Mesenchymal stem cell (in vitro differentiated cells and primary cell): ENCODE data around the gene TNNT3.

Experiments
- DNase-seq: peaks from one replicate; pipeline ENCODE4 v3.0.0-alpha.2; 2013
- H2AFZ ChIP-seq: one replicate; pipeline ENCODE4 v1.6.1; 2013; ENCODE audit warnings: low read depth, mild to moderate bottlenecking, control low read depth, inconsistent platforms, low read length, moderate library complexity
- H2AK5ac ChIP-seq: 2 replicates; pipeline ENCODE4 v1.6.1; 2013; ENCODE audit warnings: low read length, moderate library complexity, mild to moderate bottlenecking, inconsistent platforms; ENCODE audit not compliant: severe bottlenecking
- H2BK120ac ChIP-seq: one replicate; pipeline ENCODE4 v1.6.1; 2013; ENCODE audit warnings: low read depth, mild to moderate bottlenecking, inconsistent platforms, low read length, moderate library complexity
- H2BK12ac ChIP-seq, 2 experiments: one replicate each; pipeline ENCODE4 v1.6.1; 2013; ENCODE audit warnings: inconsistent platforms in 2 of 2, low read length in 2 of 2, mild to moderate bottlenecking in 2 of 2, moderate library complexity in 2 of 2, control low read depth in 1 of 2
- H2BK15ac ChIP-seq: one replicate; pipeline ENCODE4 v1.6.1; 2013; ENCODE audit warnings: mild to moderate bottlenecking, low read depth, inconsistent platforms; ENCODE audit not compliant: poor library complexity, severe bottlenecking
- H2BK5ac ChIP-seq: 2 replicates; pipeline ENCODE4 v1.6.1; 2013; ENCODE audit warnings: low read depth, mild to moderate bottlenecking, low read length, control low read depth, inconsistent platforms; ENCODE audit not compliant: poor library complexity, severe bottlenecking
- H3K14ac ChIP-seq, 2 experiments: one replicate each; pipeline ENCODE4 v1.6.1; 2013; ENCODE audit warnings: inconsistent platforms in 2 of 2, low read length in 2 of 2, control low read depth in 1 of 2, mild to moderate bottlenecking in 1 of 2, moderate library complexity in 1 of 2
- H3K18ac ChIP-seq, 2 experiments: one replicate each; pipeline ENCODE4 v1.6.1; 2013; ENCODE audit warnings: inconsistent platforms in 2 of 2, low read length in 2 of 2, control low read depth in 1 of 2, low read depth in 1 of 2, mild to moderate bottlenecking in 1 of 2
- H3K23ac ChIP-seq, 2 experiments: one replicate each; pipeline ENCODE4 v1.6.1; 2013; ENCODE audit warnings: inconsistent platforms in 2 of 2, low read length in 2 of 2, mild to moderate bottlenecking in 2 of 2, moderate library complexity in 2 of 2, control low read depth in 1 of 2
- H3K27ac ChIP-seq: 2 replicates; pipeline ENCODE4 v1.5.1; 2013; ENCODE audit warnings: mild to moderate bottlenecking, moderate library complexity, low read length, control low read depth, inconsistent platforms; ENCODE audit not compliant: poor library complexity, severe bottlenecking
- H3K27me3 ChIP-seq, 2 experiments: 2 replicates each; pipeline versions ENCODE4 v1.6.1 to v1.7.0; 2013; ENCODE audit warnings: low read length in 2 of 2, mild to moderate bottlenecking in 2 of 2, moderate library complexity in 2 of 2, control low read depth in 1 of 2, inconsistent platforms in 1 of 2; ENCODE audit not compliant: control insufficient read depth in 1 of 2, insufficient read depth in 1 of 2
- H3K36me3 ChIP-seq, 2 experiments: 2 replicates each; pipeline versions ENCODE4 v1.6.1 to v1.7.0; 2013; ENCODE audit warnings: low read length in 2 of 2, control low read depth in 1 of 2, inconsistent platforms in 1 of 2, low read depth in 1 of 2, mild to moderate bottlenecking in 1 of 2; ENCODE audit not compliant: insufficient read depth in 2 of 2, control insufficient read depth in 1 of 2
- H3K4ac ChIP-seq, 2 experiments: one replicate each; pipeline ENCODE4 v1.6.1; 2013; ENCODE audit warnings: inconsistent platforms in 2 of 2, low read length in 2 of 2, mild to moderate bottlenecking in 2 of 2, moderate library complexity in 2 of 2, control low read depth in 1 of 2, low read depth in 1 of 2
- H3K4me1 ChIP-seq: 2 replicates; pipeline ENCODE4 v1.6.1; 2013; ENCODE audit warnings: low read depth, low read length, control low read depth; ENCODE audit not compliant: control insufficient read depth, insufficient read depth
- H3K4me2 ChIP-seq: 2 replicates; pipeline ENCODE4 v1.6.1; 2013; ENCODE audit warnings: low read length, mild to moderate bottlenecking, inconsistent platforms; ENCODE audit not compliant: poor library complexity, severe bottlenecking
- H3K4me3 ChIP-seq, 2 experiments: 2 replicates each; pipeline versions ENCODE4 v1.5.1 to v1.7.0; 2013; ENCODE audit warnings: low read length in 2 of 2, mild to moderate bottlenecking in 2 of 2, control low read depth in 1 of 2, low read depth in 1 of 2; ENCODE audit not compliant: insufficient read depth in 1 of 2
- H3K79me1 ChIP-seq: replicated peaks from 2 replicates; pipeline ENCODE4 v1.6.1; 2013; ENCODE audit warnings: mild to moderate bottlenecking, control low read depth, low read length, inconsistent platforms; ENCODE audit not compliant: poor library complexity, severe bottlenecking
- H3K9ac ChIP-seq: 2 replicates; pipeline ENCODE4 v1.7.0; 2013; ENCODE audit warnings: mild to moderate bottlenecking, low read length, moderate library complexity
- H3K9me3 ChIP-seq: 2 replicates; pipeline ENCODE4 v1.7.0; 2013; ENCODE audit warnings: mild to moderate bottlenecking, low read length; ENCODE audit not compliant: control insufficient read depth
- H4K8ac ChIP-seq: one replicate; pipeline ENCODE4 v1.6.1; 2013; ENCODE audit warnings: inconsistent platforms, mild to moderate bottlenecking, low read length, moderate library complexity
- H4K91ac ChIP-seq: one replicate; pipeline ENCODE4 v1.6.1; 2013; ENCODE audit warnings: mild to moderate bottlenecking, low read length, inconsistent platforms
- WGBS: methylation state at CpG from one replicate; pipeline ENCODE4 v1.1.7; 2013; ENCODE audit warnings: mixed read lengths; 5-methylcytosine and 5-hydroxymethylcytosine counted together

The TNNT3 gene

DNA sequence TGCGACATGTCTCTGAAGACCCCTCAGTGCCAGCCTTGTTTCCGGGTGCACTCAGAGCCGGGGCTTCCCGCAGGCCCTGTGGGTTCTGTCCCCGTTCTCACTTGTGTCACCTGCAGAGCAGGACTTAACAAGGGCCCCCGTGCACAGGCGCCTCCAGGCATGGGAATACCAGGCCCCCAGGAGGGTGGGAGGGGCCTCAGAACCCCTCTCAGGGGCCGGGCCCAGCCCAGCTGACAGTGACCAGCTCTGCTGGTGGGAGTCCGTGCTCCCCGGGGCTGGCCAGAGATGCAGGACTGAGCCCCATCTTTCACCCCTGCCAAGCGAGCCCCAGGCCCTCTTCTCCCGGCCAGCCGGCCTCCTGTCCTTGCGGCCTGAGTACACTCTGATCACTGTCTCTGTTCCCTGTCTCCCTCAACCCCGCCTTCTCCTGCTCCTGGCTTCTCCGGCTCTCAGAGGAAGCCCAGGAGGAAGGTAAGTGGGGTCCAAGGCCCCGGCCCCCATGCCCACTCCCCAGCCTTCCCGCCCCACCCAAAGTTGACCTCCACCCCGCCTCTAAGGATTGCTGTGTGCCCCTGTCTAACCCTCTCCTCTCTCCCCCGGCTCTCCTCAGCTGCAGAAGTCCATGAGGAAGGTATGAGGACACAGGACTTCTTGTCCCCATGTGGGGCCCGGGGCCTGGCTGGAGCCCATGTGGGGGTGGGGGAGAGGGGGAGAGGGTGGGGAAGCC, 5.3 kb downstream of the TNNT3 start:
- Histone ChIP-seq H3K4me1 (peaks cover 21% of the 10 kb centered on the region), H3K9ac (no peak overlapping the region), H3K4me3 (no peak overlapping the region), H4K91ac (no peak overlapping the region), H3K27me3 (peaks cover 10 to 32% of the 10 kb centered on the region in 2 experiments), H3K23ac (no peak overlapping the region), H2BK120ac (no peak overlapping the region), H2BK12ac (no peak overlapping the region), H2AK5ac (no peak overlapping the region), H3K18ac (no peak overlapping the region), H2AFZ (no peak overlapping the region), H2BK5ac (no peak overlapping the region), H3K9me3 (no peaks in the 10 kb centered on the region), H4K8ac (no peak overlapping the region), H3K4ac (no peak overlapping the region), H3K36me3 (no peaks in the 10 kb centered on the region), H2BK15ac (no peak overlapping the region), H3K14ac (no peak overlapping the region), H3K79me1 (no peaks in the 10 kb centered on the region), H3K27ac (no peak overlapping the region), H3K4me2 (no peak overlapping the region)
- 79% methylated on average over 21 of the region's 21 CpGs for WGBS
- DNase-seq, result no peak

DNA sequence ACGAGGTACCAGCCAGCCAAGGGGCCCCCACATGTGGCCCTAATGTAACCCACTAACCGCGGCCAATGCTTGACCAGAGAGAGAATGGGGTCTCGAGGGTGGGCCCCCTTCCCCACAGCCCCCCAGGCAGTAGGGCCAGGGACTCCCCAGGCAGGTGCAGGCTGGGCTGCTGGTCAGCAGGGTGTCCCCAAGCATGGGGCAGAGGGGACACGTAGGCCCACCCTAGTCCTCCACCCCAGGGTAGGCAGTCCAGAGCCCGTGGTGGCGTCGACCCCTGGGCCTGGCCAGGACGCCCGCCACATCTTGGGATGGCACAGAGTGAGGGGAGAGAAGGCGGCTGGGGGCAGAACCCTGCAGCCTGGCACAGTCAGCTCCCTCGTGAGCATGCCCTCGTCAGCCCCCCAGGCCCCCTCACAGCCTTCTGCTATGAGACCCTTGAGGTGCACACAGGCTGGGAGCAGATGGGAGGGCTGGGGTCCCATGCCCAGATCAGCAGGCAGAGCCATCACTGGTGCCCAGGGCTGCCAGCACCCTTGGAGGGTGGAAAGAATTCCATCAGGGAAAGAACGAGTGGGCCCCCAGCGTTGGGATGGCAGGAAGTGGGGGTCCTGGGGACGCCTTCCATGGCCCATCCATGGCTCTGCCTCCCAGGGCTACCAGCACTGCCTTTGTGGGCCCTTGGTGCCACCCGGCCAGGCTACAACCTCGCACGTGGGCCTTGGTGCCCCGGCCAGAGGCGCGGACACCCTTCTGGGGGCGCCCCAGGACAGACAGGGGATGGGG, 6.1 kb downstream of the TNNT3 start:
- no peaks in the 10 kb centered on the region for H3K79me1 ChIP-seq
- no peak overlapping the region for H3K4ac ChIP-seq
- H2AK5ac ChIP-seq, result no peak overlapping the region
- no peak overlapping the region for H2BK12ac ChIP-seq
- WGBS, result 94% methylated on average over 22 of the region's 23 CpGs
- H2AFZ ChIP-seq, result no peak overlapping the region
- H3K4me2 ChIP-seq, result no peak overlapping the region
- H2BK5ac ChIP-seq, result no peak overlapping the region
- no peak overlapping the region for H4K8ac ChIP-seq
- no peak overlapping the region for H2BK120ac ChIP-seq
- no peaks in the 10 kb centered on the region for H3K36me3 ChIP-seq
- no peak overlapping the region for H3K4me3 ChIP-seq
- no peak overlapping the region for H3K14ac ChIP-seq
- no peak for DNase-seq
- H3K27me3 ChIP-seq, result peaks cover 18 to 29% of the 10 kb centered on the region in 2 experiments
- no peak overlapping the region for H2BK15ac ChIP-seq
- H3K18ac ChIP-seq, result no peak overlapping the region
- H3K27ac ChIP-seq, result no peak overlapping the region
- peaks cover 21% of the 10 kb centered on the region for H3K4me1 ChIP-seq
- no peak overlapping the region for H3K23ac ChIP-seq
- H3K9ac ChIP-seq, result no peak overlapping the region
- H4K91ac ChIP-seq, result no peak overlapping the region
- H3K9me3 ChIP-seq, result no peaks in the 10 kb centered on the region

DNA sequence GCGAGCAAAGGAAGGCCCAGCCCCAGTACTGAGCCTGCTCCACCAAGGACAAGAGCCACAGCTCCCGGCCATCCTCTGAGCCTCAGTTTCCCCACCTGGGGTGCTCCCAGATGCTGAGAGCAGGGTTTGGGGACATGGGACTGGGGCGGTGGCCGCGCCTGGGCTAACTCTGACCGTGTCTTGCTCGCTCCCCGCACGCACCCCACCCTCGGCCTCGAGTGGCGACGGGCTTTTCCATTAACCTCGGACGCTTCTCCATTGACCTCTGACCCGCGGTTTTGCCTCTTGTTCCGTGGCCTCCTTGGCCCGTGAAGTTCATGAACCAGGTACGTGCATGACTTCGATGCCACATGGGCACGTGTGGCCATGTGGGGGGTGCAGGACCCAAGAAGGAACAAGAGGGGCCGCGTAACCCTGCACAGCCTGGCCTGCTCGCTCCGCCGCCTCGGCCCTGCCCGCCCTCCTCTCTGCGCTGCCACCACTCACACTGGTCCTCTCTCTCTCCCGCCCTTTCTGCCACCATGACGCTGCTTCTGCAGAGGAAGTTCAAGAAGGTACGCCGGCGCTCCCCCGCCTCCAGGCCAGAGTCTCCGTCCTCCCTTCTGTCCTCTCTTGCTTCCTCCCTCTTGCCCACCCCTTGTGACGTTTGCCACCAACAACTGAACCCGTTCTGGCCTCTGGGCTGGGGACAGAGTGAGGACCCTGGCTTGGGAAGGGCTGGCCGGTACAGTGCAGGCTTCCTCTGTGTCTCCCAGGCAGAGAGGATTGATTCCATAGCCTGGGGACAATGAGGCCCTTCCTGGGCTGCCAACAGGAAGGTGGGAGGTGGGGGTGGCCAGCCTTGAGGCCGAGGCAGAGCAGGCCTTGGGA, 6.9 kb downstream of the TNNT3 start:
- Histone ChIP-seq H4K91ac (peak overlapping the region; percentile 41), H3K36me3 (no peaks in the 10 kb centered on the region), H3K27ac (no peak overlapping the region), H3K9ac (no peak overlapping the region), H3K23ac (no peak overlapping the region), H3K4me3 (peak overlapping the region in 1 of 2 experiments; percentile 8), H2BK120ac (no peak overlapping the region), H3K79me1 (no peaks in the 10 kb centered on the region), H3K14ac (no peak overlapping the region), H4K8ac (no peak overlapping the region), H2AFZ (no peak overlapping the region), H2BK5ac (no peak overlapping the region), H3K9me3 (no peaks in the 10 kb centered on the region), H3K4me1 (peaks cover 21% of the 10 kb centered on the region), H3K18ac (peak overlapping the region in 1 of 2 experiments; percentile 24), H2AK5ac (no peak overlapping the region), H3K4ac (peak overlapping the region in 1 of 2 experiments; percentile 13), H3K4me2 (no peak overlapping the region), H3K27me3 (peaks cover 18 to 29% of the 10 kb centered on the region in 2 experiments), H2BK15ac (no peak overlapping the region), H2BK12ac (no peak overlapping the region)
- no peak for DNase-seq
- 90% methylated on average over 41 of the region's 41 CpGs for WGBS
